WERI-Rb-1 (cell line): ENCODE results near the gene EMC6.

Experiments
- DNase-seq: peaks from one replicate; pipeline ENCODE4 v3.0.0-alpha.2; 2020
- H3K27ac ChIP-seq: fragments of 250-450 bp; sonication (Bioruptor Pico); 2 replicates; pipeline ENCODE4 v1.5.1; 2020; ENCODE audit warnings: mild to moderate bottlenecking, moderate library complexity
- H3K27me3 ChIP-seq: fragments of 250-450 bp; sonication (Bioruptor Pico); 2 replicates; pipeline ENCODE4 v1.5.1; 2021; ENCODE audit warnings: mild to moderate bottlenecking, low read depth, moderate library complexity; ENCODE audit not compliant: insufficient read depth, severe bottlenecking
- H3K36me3 ChIP-seq: fragments of 250-450 bp; sonication (Bioruptor Pico); 2 replicates; pipeline ENCODE4 v1.5.1; 2020; ENCODE audit warnings: mild to moderate bottlenecking, moderate library complexity
- H3K4me3 ChIP-seq: 2 replicates; pipeline ENCODE4 v1.5.1; 2011; ENCODE audit warnings: low read depth, mild to moderate bottlenecking, control low read depth, low read length
- H3K9me3 ChIP-seq: fragments of 250-450 bp; sonication (Bioruptor Pico); 2 replicates; pipeline ENCODE4 v1.5.1; 2021; ENCODE audit warnings: mild to moderate bottlenecking, moderate library complexity; ENCODE audit not compliant: severe bottlenecking
- TF ChIP-seq, protein P1 (sequence below): IDR thresholded peaks from 2 replicates; pipeline ENCODE4 v1.5.1; 2011; ENCODE audit warnings: low read depth, mild to moderate bottlenecking, control low read depth, inconsistent platforms, low read length

EMC6 gene

DNA sequence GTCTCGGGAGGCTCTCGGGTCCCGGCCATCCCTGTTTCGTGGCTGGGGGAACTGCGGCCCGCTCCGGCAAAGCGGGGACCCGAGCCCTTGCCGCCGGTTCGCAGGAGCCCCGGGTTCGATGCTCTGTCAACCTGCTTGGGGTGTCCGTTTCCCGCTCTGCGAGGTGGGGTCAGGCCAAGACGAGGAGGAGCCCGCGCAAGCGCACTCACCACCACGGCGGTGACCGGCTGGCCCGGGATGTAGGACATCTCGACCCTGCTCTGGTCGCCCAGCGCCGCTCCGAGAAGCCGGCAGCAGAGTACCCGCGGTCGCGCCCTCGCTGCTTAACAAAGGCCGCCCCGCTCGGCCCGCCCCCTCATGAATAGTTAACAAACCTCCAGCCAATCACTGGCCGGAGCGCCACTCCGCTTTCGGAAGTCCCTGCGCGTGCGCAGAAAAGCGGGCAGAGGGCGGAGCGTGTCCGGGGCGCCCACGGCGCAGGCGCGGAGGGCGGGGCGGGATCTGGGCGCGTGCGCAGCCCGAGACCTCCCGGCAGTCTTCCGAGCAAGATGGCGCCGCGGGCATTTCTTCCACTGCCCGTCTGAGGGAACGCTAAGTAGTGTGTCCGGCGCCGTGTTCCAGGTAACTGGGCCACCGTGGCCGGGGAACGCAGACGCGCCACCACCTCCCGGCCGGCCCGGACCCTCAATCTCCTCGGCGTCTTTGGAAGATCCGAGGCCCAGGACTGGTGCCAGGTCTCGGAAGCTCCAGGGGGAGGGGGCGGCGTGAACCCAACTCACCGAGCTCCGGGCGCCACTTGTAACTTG lies at the start of gene EMC6, which contains the start of gene TAX1BP3:
TSS of gene EMC6 (plus strand) at position 534 of the 806 bp plus-strand sequence. CDS start 335 bp downstream, outside the sequence.
TSS of gene TAX1BP3 (minus strand) at position 300 of the 806 bp plus-strand sequence. CDS start at position 248, 52 bp downstream.
- Histone ChIP-seq H3K27ac (peak within 1 kb of the TSS; percentile 96), H3K4me3 (peak within 1 kb of the TSS; percentile 80), H3K9me3 (no peaks in the 10 kb centered on the region), H3K36me3 (peaks cover 33% of the 10 kb centered on the region), H3K27me3 (no peaks in the 10 kb centered on the region)
- TF ChIP-seq, protein P1, sequence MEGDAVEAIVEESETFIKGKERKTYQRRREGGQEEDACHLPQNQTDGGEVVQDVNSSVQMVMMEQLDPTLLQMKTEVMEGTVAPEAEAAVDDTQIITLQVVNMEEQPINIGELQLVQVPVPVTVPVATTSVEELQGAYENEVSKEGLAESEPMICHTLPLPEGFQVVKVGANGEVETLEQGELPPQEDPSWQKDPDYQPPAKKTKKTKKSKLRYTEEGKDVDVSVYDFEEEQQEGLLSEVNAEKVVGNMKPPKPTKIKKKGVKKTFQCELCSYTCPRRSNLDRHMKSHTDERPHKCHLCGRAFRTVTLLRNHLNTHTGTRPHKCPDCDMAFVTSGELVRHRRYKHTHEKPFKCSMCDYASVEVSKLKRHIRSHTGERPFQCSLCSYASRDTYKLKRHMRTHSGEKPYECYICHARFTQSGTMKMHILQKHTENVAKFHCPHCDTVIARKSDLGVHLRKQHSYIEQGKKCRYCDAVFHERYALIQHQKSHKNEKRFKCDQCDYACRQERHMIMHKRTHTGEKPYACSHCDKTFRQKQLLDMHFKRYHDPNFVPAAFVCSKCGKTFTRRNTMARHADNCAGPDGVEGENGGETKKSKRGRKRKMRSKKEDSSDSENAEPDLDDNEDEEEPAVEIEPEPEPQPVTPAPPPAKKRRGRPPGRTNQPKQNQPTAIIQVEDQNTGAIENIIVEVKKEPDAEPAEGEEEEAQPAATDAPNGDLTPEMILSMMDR, result no peak
- peak; percentile 98 for DNase-seq

DNA sequence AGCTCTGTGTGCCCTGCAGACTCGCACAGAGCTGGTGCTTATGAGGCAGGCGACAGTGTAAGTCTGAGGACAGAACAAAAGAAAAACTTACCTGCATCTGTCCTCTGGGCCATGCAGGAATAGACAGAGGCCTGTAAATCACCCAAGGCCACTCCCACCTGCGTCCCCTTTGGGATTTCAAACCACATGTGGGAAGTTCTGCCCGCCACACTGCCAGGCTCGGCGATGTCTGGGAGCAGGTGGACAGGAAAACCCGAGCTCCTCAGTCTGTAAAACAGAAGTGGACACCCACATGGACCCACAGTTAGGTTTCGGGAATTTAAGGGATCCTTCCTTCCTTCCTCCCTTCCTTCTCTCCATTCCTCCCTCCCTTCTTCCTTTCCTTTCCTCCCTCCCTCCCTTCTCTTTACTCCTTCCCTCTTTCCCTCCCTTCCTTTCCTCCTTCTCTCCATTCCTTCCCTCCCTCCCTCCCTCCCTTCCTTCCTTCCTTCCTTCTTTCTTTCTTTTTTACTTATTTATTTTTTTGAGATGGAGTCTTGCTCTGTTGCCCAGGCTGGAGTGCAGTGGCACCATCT lies 47.4 kb upstream of the EMC6 start:
- TF ChIP-seq, protein P1, result no peak
- DNase-seq, result no peak
- H3K4me3 ChIP-seq, result no peak overlapping the region
- no peaks in the 10 kb centered on the region for H3K9me3 ChIP-seq
- H3K27me3 ChIP-seq, result no peaks in the 10 kb centered on the region
- H3K27ac ChIP-seq, result no peak overlapping the region
- peaks cover 76% of the 10 kb centered on the region for H3K36me3 ChIP-seq

DNA sequence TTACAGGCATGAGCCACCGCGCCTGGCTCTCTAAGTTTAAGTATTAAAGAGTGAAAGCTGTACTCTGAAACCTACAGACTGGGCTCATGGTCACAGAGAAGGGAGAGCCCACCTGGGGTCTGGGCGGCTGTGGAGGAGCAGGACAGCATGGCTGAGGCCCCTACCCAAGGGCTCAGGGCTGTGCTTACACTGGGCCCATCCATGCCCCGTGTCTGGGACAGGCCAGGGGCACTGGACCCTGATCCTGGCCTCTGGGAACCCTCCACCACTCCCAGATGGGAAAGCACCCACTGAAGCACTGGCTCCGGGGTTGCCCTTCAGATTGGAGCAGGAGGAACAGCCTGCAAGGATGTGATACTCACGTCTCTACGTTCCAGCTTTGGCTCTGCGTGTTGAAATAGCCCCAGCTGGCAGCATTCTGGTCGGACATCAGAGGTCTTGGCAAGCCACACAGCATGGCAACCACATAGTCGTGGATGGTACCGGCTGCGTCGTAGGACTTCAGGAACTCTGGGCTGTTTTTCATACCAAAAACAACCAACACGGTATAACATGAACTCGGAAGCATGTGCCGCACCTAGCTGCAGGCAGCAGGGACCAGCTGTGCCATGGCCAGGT lies 45.5 kb upstream of the EMC6 start:
- Histone ChIP-seq H3K27ac (no peak overlapping the region), H3K27me3 (no peaks in the 10 kb centered on the region), H3K9me3 (no peaks in the 10 kb centered on the region), H3K4me3 (no peak overlapping the region), H3K36me3 (peaks cover 71% of the 10 kb centered on the region)
- TF ChIP-seq, protein P1, result no peak
- DNase-seq, result no peak

DNA sequence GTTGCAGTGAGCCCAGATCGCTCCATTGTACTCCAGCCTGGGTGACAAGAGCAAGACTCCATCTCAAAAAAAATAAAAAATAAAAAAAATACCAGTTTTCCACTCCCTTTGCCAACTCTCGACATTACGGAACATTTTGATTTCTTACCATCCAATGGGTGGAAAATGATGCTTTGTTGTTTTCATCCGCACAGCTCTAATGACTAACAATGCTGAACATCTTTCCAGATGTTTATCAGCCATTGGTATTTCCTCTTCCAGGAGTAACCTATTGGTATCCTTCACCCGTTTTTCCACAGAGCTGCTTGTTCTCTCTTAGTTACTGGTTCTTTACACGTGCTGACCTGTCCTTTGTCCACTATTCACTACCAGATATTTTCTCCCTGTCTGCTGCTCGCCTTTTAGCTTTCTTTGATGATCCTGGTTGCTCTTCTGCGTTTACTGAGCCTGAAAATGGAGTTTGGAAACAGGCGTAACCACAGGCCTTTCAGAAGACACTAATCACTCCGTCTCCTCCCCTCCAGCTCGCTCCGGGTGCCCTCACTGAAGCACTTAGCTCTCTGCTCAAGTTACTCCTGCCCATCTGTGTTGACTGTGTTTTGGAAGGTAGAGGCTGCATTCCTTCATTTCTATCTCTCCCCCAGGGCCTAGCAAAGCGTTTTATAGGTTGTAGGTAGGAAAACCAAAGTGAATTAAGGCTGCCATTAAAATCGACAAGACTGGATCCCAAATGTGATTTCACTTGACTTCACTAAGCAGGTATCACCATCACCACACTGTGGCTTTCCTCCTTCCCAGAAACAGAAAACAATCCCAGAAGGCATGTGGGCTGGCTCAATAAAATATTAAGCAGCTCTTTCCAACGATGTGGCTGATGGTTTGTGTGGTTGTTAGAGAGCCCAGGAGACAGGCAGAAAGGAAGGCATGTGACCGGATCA lies 41.5 kb upstream of the EMC6 start:
- Histone ChIP-seq H3K9me3 (no peaks in the 10 kb centered on the region), H3K27me3 (no peaks in the 10 kb centered on the region), H3K36me3 (peaks cover 66% of the 10 kb centered on the region), H3K4me3 (no peak overlapping the region), H3K27ac (no peak overlapping the region)
- DNase-seq, result no peak
- TF ChIP-seq, protein P1, result no peak

DNA sequence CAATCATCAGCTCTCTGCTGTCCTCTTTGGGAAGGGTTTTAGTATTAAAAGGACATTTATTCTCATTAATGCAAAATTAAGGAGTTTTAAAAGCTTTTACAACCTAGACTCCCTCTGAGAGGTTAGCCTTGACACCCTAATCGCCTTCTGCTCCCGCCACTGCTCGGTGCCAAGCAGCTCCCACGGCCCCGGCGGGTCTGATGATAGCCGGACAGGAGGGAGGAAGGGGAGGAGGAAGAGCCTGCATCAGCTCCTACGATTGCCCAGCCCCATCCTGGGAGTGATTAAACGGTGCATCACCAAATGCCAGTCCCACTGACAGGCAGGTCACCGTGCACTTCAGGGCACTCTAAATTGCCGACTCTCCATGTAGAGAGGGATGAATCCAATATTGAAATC lies 40.8 kb upstream of the EMC6 start:
- Histone ChIP-seq H3K9me3 (no peaks in the 10 kb centered on the region), H3K36me3 (peaks cover 69% of the 10 kb centered on the region), H3K4me3 (no peak overlapping the region), H3K27ac (no peak overlapping the region), H3K27me3 (no peaks in the 10 kb centered on the region)
- no peak for DNase-seq
- TF ChIP-seq, protein P1, result no peak
